Progenitor cell of endocrine pancreas (in vitro differentiated cells): ENCODE results near the gene ACBD6. TPM values are rescaled to one million over a fixed set of nuclear protein-coding genes. Genes with fewer than 3 reads are reported as not detected.
A peak's percentile ranks its signal among the peaks of the same experiment; 100 is the strongest.

Source experiments
- DNase-seq: peaks from one replicate; pipeline ENCODE4 v3.0.0; 2021; ENCODE audit warnings: low spot score; ENCODE audit not compliant: unreplicated experiment
- H3K27ac Mint-ChIP-seq: 2 replicates; pipeline ENCODE4 v1.8.0; 2021; ENCODE audit warnings: mild to moderate bottlenecking, moderate library complexity, mixed read lengths
- H3K27me3 Mint-ChIP-seq: 2 replicates; pipeline ENCODE4 v1.8.0; 2021; ENCODE audit warnings: mixed read lengths
- H3K36me3 Mint-ChIP-seq: 2 replicates; pipeline ENCODE4 v1.8.0; 2022; ENCODE audit warnings: mixed read lengths; ENCODE audit not compliant: insufficient read depth
- H3K4me1 Mint-ChIP-seq: 2 replicates; pipeline ENCODE4 v1.8.0; 2021; ENCODE audit warnings: low read depth, mixed read lengths
- H3K4me3 Mint-ChIP-seq: 2 replicates; pipeline ENCODE4 v1.8.0; 2021; ENCODE audit warnings: low read depth, mild to moderate bottlenecking, moderate library complexity, mixed read lengths
- H3K9me3 Mint-ChIP-seq: 2 replicates; pipeline ENCODE4 v1.8.0; 2021; ENCODE audit warnings: low read depth, mixed read lengths
- CTCF ChIP-seq: fragments of 200-600 bp; sonication (generic); IDR thresholded peaks from one replicate; pipeline ENCODE4 v1.5.0; 2021; ENCODE audit warnings: antibody characterized with exemption, mild to moderate bottlenecking; ENCODE audit not compliant: unreplicated experiment
- total RNA-seq: library from RNA; stranded (reverse); gene quantifications from 2 replicates; pipeline ENCODE4 v1.2.1, GENCODE V29; 2021

The ACBD6 gene
- total RNA-seq, 1 donor from 2014 or later: 54.2 TPM

- Mint-ChIP-seq H3K27me3 (no peaks in the 10 kb centered on the region), H3K9me3 (peaks cover 66% of the 10 kb centered on the region), H3K4me3 (no peak overlapping the region), H3K36me3 (peaks cover 54% of the 10 kb centered on the region), H3K27ac (no peak overlapping the region), H3K4me1 (no peaks in the 10 kb centered on the region)
- no peak for TF ChIP-seq CTCF
- no peak for DNase-seq
Measured at GRCh38 chr1:180380259-180381183, 121.9 kb downstream of the ACBD6 start.

- no peak for TF ChIP-seq CTCF
- DNase-seq: no peak
- Mint-ChIP-seq H3K9me3 (peaks cover 39% of the 10 kb centered on the region), H3K4me3 (no peak overlapping the region), H3K36me3 (peaks cover 35% of the 10 kb centered on the region), H3K4me1 (peaks cover 21% of the 10 kb centered on the region), H3K27ac (no peak overlapping the region), H3K27me3 (no peaks in the 10 kb centered on the region)
Measured at GRCh38 chr1:180376800-180377199, 125.6 kb downstream of the ACBD6 start.

- Mint-ChIP-seq H3K36me3 (peaks cover 35% of the 10 kb centered on the region), H3K4me3 (no peak overlapping the region), H3K9me3 (peaks cover 40% of the 10 kb centered on the region), H3K27ac (no peak overlapping the region), H3K27me3 (no peaks in the 10 kb centered on the region), H3K4me1 (peaks cover 26% of the 10 kb centered on the region)
- no peak for TF ChIP-seq CTCF
- DNase-seq: no peak
Measured at GRCh38 chr1:180376253-180376652, 126.1 kb downstream of the ACBD6 start.

GRCh38 chr1:180372728-180373127, 129.6 kb downstream of the ACBD6 start:
- H3K36me3 Mint-ChIP-seq: peaks cover 13% of the 10 kb centered on the region
- DNase-seq: no peak
- H3K4me1 Mint-ChIP-seq: peaks cover 33% of the 10 kb centered on the region
- H3K27me3 Mint-ChIP-seq: no peaks in the 10 kb centered on the region
- H3K4me3 Mint-ChIP-seq: no peak overlapping the region
- no peak for TF ChIP-seq CTCF
- H3K27ac Mint-ChIP-seq: peak overlapping the region; percentile 67
- peaks cover 11% of the 10 kb centered on the region for H3K9me3 Mint-ChIP-seq

GRCh38 chr1:180370597-180370996, 131.8 kb downstream of the ACBD6 start:
- Mint-ChIP-seq H3K36me3 (peaks cover 6% of the 10 kb centered on the region), H3K27ac (no peak overlapping the region), H3K27me3 (no peaks in the 10 kb centered on the region), H3K4me1 (peaks cover 35% of the 10 kb centered on the region), H3K4me3 (no peak overlapping the region), H3K9me3 (peaks cover 5% of the 10 kb centered on the region)
- TF ChIP-seq CTCF: no peak
- no peak for DNase-seq
